Activated naive CD8-positive, alpha-beta T cell treated with anti-CD3 and anti-CD28 coated beads, Interleukin-2, amount 10 ng/mL, durations not matched to agents 7 days and 5 days (primary cell): ENCODE results near the gene TMEM82. TPM values are rescaled to one million over a fixed set of nuclear protein-coding genes. Genes with fewer than 3 reads are reported as not detected.

ENCODE experiments used
- ATAC-seq: fragments of 150-1000 bp; cut with Tn5 transposase; one replicate; pipeline ENCODE4 v1.10.0; 2021; ENCODE audit warnings: low read depth, moderate library complexity
- POLR2A ChIA-PET: fragments of 350-600 bp; sonication (Branson Sonifier 250); formaldehyde crosslinking; loops from one replicate; lab custom pipeline; 2021; ENCODE audit warnings: antibody characterized with exemption; lab: Charles Lee
- DNase-seq: peaks from one replicate; pipeline ENCODE4 v3.0.0; 2021
- H3K27ac Mint-ChIP-seq: one replicate; pipeline ENCODE4 v1.8.0; 2022; ENCODE audit warnings: mild to moderate bottlenecking, mixed read lengths
- H3K27me3 Mint-ChIP-seq: one replicate; pipeline ENCODE4 v1.8.0; 2022; ENCODE audit warnings: mild to moderate bottlenecking, moderate library complexity, mixed read lengths
- H3K36me3 Mint-ChIP-seq: one replicate; pipeline ENCODE4 v1.8.0; 2021; ENCODE audit warnings: mild to moderate bottlenecking, mixed read lengths
- H3K4me1 Mint-ChIP-seq: one replicate; pipeline ENCODE4 v1.8.0; 2021; ENCODE audit warnings: mixed read lengths
- H3K4me3 Mint-ChIP-seq: one replicate; pipeline ENCODE4 v1.8.0; 2022; ENCODE audit warnings: mild to moderate bottlenecking, moderate library complexity, mixed read lengths
- H3K9me3 Mint-ChIP-seq: one replicate; pipeline ENCODE4 v1.8.0; 2021; ENCODE audit warnings: mixed read lengths
- total RNA-seq, 2 experiments: library from RNA; stranded (reverse); gene quantifications; one replicate each; pipeline ENCODE4 v1.2.3, GENCODE V29; 2021

The TMEM82 gene
- total RNA-seq, 2 experiments from 2014 or later, result not detected

DNA sequence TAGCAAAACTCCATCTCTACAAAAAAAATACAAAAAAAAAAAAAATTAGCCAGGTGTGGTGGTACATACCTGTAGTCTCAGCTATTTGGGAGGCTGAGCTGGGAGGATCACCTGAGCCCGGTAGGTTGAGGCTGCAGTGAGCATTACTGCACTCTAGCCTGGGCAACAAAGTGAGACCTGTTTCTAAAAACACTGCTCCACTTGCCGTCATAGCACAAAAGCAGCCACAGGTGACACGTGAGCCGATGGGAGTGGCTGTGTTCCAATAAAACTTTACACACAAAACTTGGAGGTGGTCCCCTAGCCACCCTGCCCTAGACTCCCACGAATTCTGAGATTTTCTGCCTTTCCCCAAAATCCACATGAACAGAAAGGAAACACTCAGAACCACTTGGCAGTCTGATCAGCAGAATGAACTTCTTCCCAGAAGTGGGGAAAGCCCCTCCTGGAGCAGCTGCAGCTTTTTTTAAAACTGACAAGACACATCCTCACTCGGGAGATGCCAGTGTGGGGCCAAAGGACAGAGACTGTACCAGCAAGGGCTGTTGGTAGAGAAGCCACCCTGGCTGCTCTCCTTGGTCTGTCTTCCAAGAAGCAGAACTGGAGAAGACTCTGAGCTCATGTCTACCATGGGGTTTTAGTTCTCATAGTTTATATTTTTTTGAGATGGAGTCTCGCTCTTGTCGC lies 34.9 kb upstream of the TMEM82 start:
- ATAC-seq, result no peak
- H3K36me3 Mint-ChIP-seq, result peaks cover 12% of the 10 kb centered on the region
- no peaks in the 10 kb centered on the region for H3K9me3 Mint-ChIP-seq
- no peak overlapping the region for H3K4me3 Mint-ChIP-seq
- DNase-seq, result no peak
- H3K27me3 Mint-ChIP-seq, result no peaks in the 10 kb centered on the region
- POLR2A ChIA-PET, result no interaction called here
- no peak overlapping the region for H3K27ac Mint-ChIP-seq
- H3K4me1 Mint-ChIP-seq, result peaks cover 6% of the 10 kb centered on the region

DNA sequence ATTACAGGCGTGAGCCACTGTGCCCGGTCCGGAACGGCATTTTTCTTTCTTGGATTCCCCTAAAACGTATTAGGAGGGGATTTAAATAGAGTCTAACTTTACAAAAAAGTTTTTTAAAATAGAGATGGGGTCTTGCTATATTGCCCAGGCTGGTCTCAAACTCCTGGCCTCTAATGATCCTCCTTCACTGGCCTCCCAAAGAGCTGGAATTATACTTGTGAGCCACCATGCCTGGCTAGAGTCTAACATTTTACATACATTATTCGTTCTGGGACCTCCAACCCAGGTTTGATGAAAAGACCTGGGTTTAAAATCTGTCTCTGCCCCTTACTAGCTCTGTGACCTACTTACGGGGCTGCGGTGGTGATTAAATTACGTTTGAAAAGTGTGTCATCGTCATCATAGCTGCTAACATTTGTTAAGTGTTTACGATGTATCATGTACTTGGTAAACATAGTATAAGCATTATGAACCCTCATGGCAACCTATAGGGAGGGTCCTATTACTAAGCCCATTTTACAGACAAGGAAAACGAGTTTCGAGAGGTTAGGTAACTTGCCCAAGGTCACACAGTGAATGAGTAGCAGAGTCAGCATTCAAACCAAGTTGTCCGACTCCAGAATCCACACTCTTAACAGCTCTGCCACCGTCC lies 33.7 kb upstream of the TMEM82 start:
- no peak overlapping the region for H3K27ac Mint-ChIP-seq
- H3K4me1 Mint-ChIP-seq, result peaks cover 6% of the 10 kb centered on the region
- no peaks in the 10 kb centered on the region for H3K9me3 Mint-ChIP-seq
- DNase-seq, result no peak
- POLR2A ChIA-PET, result no interaction called here
- H3K27me3 Mint-ChIP-seq, result no peaks in the 10 kb centered on the region
- no peak overlapping the region for H3K4me3 Mint-ChIP-seq
- H3K36me3 Mint-ChIP-seq, result peaks cover 12% of the 10 kb centered on the region
- no peak for ATAC-seq

DNA sequence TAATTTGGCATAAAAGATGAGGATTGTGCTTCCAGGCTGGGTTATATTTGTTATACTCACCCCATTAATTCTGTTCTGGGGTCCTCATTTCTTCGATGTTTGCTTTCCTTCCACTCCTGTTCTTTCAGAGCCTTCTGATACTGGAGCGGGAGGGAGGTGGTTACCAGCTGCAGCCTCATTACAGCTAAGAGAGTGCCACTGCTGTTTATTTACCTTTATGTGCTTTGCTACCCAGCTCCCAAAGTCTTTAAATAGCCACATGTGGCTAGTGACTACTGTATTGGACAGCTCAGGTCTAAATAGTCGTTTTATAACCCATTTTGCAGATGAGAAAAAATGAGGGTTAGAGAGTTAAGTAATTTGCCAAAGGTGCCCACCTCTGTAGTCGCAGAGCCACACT lies 33.1 kb upstream of the TMEM82 start:
- H3K9me3 Mint-ChIP-seq, result no peaks in the 10 kb centered on the region
- POLR2A ChIA-PET, result interaction anchor here (0.5 kb wide), 1 partner anchor 51 kb away, joined by 3 read pairs; no protein-coding TSS in a partner anchor
- no peak for DNase-seq
- H3K36me3 Mint-ChIP-seq, result peaks cover 12% of the 10 kb centered on the region
- H3K4me1 Mint-ChIP-seq, result peaks cover 6% of the 10 kb centered on the region
- ATAC-seq, result no peak
- no peaks in the 10 kb centered on the region for H3K27me3 Mint-ChIP-seq
- H3K4me3 Mint-ChIP-seq, result no peak overlapping the region
- H3K27ac Mint-ChIP-seq, result no peak overlapping the region

DNA sequence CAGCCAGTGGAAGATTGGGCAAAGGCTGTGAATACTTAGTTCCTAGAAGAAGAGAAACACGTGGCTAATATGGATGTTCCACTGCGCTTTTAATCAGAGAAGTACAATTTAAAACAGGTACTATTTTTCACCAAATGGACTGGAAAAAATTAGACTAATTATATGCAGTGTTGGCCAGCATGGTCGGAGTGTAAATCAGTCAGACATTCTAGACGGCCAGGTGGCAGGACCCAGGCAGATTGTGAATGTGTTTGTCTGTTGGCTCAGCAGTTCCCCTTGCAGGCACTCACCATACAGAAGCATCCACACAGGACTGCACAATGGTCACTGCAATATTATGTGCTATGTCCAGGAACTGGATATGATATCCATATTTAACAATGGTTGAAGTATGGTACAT lies 30.1 kb upstream of the TMEM82 start:
- H3K27ac Mint-ChIP-seq, result no peak overlapping the region
- POLR2A ChIA-PET, result interaction anchor here (0.6 kb wide), 1 partner anchor 10 kb away, joined by 4 read pairs; no protein-coding TSS in a partner anchor

DNA sequence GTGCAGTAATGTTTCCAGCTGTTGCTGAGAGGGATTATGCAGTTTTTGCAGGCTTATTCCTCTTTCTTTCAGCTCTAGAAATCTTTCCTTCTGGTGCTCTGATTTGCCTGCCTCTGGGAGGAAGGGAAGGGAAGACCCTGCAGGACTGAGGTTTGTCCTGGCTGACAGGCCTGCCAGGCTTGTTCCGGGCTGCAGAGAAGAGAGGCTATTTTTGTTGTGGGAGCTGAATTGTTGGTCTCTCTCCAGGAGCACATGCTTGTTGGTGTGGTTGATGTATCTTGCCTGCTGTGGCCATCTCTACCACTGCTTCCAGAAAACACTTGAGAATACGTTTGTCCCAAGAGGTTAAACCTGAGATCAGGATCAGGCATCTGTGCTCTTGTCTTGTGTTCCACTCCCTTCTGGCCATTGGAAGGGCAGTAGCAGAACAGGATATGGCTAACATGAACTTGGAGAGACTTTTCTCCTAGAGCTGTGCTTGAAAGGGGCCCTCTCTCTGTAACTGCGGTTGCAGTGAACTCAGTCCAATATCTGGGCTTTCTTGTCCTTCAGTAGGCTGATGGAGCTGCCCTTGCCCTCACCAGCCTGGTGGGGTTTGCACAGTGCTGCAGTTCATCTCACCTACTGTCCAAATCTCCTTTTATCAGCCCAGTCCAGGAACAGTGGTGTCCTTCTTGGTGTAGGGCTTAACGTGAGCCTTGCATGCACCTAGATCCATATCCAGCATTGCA lies 27.7 kb upstream of the TMEM82 start:
- Mint-ChIP-seq H3K9me3 (no peaks in the 10 kb centered on the region), H3K27me3 (no peaks in the 10 kb centered on the region), H3K4me3 (no peak overlapping the region), H3K27ac (no peak overlapping the region), H3K36me3 (peaks cover 2% of the 10 kb centered on the region), H3K4me1 (peaks cover 3% of the 10 kb centered on the region)
- POLR2A ChIA-PET, result no interaction called here
- no peak for DNase-seq
- no peak for ATAC-seq

More for the DNA sequence above, 30.1 kb upstream of the TMEM82 start:
- Mint-ChIP-seq H3K36me3 (no peaks in the 10 kb centered on the region), H3K27me3 (no peaks in the 10 kb centered on the region), H3K9me3 (no peaks in the 10 kb centered on the region), H3K4me1 (peaks cover 3% of the 10 kb centered on the region), H3K4me3 (no peak overlapping the region)
- ATAC-seq, result no peak
- no peak for DNase-seq

DNA sequence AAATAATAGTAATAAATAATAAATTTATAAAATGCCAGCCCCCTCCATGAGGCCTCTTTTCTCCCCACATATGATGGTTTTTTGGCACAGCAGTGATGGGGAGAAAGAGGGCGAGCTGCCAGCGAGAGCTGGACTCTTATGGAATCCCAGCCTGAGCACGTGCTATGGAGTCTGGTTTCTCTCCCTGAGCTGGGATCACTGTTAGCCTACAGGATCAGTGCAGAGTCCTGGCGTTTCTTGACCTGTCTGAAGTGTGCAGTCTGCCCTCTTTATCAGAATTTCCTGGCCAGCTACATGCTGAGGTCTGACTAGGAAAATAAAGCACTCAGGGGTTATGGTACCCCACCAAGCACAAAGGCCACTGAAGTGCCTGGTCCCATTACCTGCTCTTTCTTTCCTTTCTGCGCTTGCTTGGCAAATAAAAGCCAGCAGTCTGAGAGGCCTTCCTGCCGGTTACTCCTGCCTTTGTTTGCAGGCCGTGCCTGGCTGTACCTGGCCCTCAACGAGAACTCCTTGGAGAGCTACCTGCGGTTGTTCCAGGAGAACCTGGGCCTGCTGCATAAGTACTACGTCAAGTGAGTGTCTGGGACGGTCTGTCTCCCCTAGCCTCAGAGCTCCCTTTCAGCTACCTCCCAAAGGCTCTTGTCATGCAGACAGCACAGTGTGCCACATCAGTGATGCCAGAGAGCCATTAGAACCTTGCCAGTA lies 24.7 kb upstream of the TMEM82 start:
- Mint-ChIP-seq H3K4me1 (no peaks in the 10 kb centered on the region), H3K36me3 (peaks cover 3% of the 10 kb centered on the region), H3K27me3 (no peaks in the 10 kb centered on the region), H3K9me3 (no peaks in the 10 kb centered on the region), H3K27ac (no peak overlapping the region), H3K4me3 (no peak overlapping the region)
- POLR2A ChIA-PET, result no interaction called here
- DNase-seq, result no peak
- no peak for ATAC-seq

DNA sequence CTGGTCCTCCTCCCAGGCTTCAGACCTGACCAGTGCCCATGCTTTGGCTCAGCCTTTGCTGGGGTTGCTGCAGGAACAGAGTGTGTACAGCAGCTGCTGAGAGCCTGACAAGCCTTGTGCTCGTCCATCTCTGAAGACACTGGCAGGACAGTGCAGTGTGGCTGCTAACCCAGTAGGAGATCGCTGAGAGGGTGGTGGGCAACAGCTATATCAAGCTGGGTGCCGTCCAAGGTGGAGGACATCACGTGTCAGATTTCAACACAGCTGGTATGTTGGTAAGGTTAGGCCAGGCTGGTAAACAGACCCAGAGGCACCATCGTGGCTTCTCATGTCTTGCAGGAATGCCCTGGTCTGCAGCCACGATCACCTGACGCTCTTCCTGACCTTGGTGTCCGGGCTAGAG lies 24.1 kb upstream of the TMEM82 start:
- no peak overlapping the region for H3K27ac Mint-ChIP-seq
- POLR2A ChIA-PET, result interaction anchor here (1.7 kb wide), 1 partner anchor 21 kb away, joined by 3 read pairs; no protein-coding TSS in a partner anchor

DNA sequence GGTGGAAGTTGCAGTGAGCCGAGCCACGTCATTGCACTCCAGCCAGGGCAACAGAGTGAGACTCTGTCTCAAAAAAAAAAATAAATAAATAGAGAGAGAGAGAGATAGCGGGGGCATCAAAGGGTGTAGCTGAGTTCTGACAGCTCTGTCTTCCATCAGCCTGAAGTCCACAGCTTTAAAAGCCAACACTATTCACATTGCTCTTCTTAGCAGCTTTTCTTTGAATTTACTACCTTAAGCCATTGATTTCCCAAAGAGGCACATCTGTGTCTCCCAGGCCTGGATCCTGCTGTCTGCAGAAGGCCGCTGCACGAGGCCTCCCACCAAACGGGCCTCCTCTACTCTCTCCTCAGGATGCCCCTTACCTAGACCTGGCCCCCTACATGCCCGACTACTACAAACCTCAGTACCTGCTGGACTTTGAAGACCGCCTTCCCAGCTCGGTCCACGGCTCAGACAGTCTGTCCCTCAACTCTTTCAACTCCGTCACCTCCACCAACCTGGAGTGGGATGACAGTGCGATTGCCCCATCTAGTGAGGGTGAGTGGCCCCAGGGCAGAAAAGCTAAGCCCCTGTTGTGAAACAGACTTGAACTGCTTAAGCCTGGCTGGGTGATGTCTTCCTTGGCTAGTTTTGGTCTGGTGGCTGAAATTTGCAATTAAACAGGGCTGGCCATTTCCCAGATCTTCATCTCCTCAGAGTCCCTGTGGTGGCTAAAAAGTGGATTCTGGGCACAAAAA lies 22.7 kb upstream of the TMEM82 start:
- H3K4me3 Mint-ChIP-seq, result no peak overlapping the region
- H3K4me1 Mint-ChIP-seq, result no peaks in the 10 kb centered on the region
- POLR2A ChIA-PET, result interaction anchor here (1.7 kb wide), 1 partner anchor 23 kb away, joined by 3 read pairs; no protein-coding TSS in a partner anchor
- no peaks in the 10 kb centered on the region for H3K9me3 Mint-ChIP-seq
- H3K27ac Mint-ChIP-seq, result no peak overlapping the region
- DNase-seq (no peak), ATAC-seq (no peak)
- H3K36me3 Mint-ChIP-seq, result peaks cover 4% of the 10 kb centered on the region
- H3K27me3 Mint-ChIP-seq, result no peaks in the 10 kb centered on the region

More for the DNA sequence above, 24.1 kb upstream of the TMEM82 start:
- Mint-ChIP-seq H3K4me1 (no peaks in the 10 kb centered on the region), H3K9me3 (no peaks in the 10 kb centered on the region), H3K36me3 (peaks cover 3% of the 10 kb centered on the region), H3K27me3 (no peaks in the 10 kb centered on the region), H3K4me3 (no peak overlapping the region)
- ATAC-seq, result no peak
- DNase-seq, result no peak

DNA sequence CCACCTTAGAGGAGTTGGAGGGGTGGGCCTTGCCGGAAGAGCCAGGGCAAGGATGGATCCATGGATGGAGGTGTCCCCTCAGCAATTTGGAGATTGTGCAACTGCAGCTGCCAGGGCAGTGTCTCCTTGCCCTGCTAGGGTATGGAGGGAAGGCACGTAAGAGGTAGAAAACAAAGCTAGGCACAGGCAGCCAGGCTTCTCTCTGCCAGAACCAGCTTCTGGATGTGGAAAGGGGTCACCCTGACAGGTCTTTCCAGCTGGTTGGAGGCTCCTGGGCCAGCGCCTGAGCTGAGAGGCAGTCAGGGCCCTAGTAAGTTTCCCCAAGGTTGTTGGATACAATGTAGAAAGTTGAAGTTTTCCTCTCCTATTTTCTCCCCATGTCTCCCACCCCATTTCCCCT lies 21.4 kb upstream of the TMEM82 start:
- Mint-ChIP-seq H3K27ac (no peak overlapping the region), H3K27me3 (no peaks in the 10 kb centered on the region), H3K4me1 (no peaks in the 10 kb centered on the region), H3K36me3 (peaks cover 6% of the 10 kb centered on the region), H3K9me3 (no peaks in the 10 kb centered on the region), H3K4me3 (no peak overlapping the region)
- ATAC-seq, result no peak
- DNase-seq, result no peak
- POLR2A ChIA-PET, result no interaction called here

DNA sequence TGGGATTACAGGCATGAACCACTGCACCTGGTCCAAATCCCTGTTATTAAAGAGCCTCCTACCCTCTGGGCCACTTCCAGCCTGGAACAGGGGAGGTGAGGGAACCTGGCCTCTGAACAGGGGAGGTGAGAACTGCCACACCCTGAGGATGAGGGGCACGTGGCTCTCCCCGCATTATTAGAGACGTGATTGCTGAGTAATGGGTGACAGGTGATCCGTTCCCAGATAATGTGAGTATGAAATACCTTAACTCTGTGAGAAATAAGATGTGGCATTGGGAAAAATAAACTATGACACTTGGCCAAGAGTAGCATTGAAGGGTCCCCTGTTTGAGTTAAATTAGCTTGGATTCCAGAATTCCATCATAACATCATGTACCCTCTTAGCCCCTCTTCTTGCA lies 19.9 kb upstream of the TMEM82 start:
- DNase-seq (no peak), ATAC-seq (no peak)
- Mint-ChIP-seq H3K27me3 (no peaks in the 10 kb centered on the region), H3K36me3 (peaks cover 7% of the 10 kb centered on the region), H3K9me3 (no peaks in the 10 kb centered on the region), H3K4me1 (no peaks in the 10 kb centered on the region), H3K27ac (no peak overlapping the region), H3K4me3 (no peak overlapping the region)
- POLR2A ChIA-PET, result no interaction called here

DNA sequence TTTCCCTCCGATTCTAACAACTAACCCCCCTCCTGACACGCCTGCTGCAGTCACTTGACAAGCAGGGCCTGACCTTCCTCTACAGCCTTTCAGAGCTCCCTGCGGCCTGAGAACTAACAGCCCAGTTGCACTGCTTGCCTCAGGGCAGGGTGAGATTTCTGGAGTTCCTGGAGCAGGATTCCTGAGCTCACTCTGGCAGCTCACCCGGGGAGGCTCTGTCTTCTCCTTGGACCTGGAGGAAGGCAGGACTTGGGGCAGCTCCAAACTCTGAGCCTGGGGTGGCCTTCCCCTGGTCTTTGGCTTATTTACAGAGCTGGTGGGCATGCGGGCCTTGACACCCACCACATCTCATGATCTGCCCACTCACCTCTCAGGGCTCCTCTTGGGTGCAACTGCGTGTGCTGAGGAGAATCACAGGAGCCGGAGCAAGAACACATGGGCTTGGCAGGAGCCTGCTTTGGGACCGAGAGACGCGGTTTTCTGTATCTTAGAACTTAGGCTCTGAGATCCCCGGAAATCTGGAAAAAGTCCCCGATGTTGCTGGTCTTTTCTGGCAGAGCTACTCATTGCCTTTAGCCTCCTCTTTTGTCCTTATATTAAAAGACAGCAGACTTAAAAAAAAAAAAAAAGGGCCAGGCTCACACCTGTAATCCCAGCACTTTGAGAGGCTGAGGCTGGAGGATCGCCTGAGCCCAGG lies 19.3 kb upstream of the TMEM82 start:
- Mint-ChIP-seq H3K4me3 (no peak overlapping the region), H3K36me3 (peaks cover 8% of the 10 kb centered on the region), H3K27ac (no peak overlapping the region), H3K9me3 (no peaks in the 10 kb centered on the region), H3K4me1 (no peaks in the 10 kb centered on the region), H3K27me3 (no peaks in the 10 kb centered on the region)
- POLR2A ChIA-PET, result interaction anchor here (0.6 kb wide), 1 partner anchor 594 kb away, joined by 4 read pairs; no protein-coding TSS in a partner anchor
- ATAC-seq (no peak), DNase-seq (no peak)

DNA sequence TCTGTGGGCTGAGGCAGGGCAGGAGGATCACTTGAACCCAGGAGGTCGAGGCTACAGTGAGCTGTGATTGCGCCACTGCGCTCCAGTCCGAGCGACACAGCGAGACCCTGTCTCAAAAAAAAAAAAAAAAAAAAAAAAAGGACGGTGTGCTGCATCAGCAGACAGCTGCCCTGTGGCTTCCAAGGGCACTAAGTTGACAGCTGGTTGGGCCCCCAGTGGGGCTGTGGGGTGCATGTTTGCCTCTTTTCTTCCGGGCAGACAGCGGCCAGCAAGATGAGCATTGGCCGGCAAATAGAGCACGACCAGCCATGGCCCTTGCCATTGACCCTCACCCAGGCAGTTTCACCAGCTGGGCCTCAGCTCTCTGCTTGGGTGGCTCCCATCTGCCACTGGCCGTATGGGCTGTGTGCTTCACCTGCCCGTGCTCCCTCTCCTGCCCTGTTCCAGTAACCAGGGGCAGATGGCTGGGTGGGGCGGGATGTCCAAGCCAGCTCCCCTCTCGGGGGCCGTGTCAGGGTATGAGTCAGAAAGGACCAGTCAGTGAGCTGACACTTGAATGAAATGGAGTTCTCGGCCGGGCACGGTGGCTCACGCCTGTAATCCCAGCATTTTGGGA lies 18.6 kb upstream of the TMEM82 start:
- POLR2A ChIA-PET, result interaction anchor here (0.6 kb wide), 1 partner anchor 595 kb away, joined by 4 read pairs; no protein-coding TSS in a partner anchor
- Mint-ChIP-seq H3K4me3 (no peak overlapping the region), H3K27me3 (no peaks in the 10 kb centered on the region), H3K9me3 (no peaks in the 10 kb centered on the region), H3K36me3 (peaks cover 6% of the 10 kb centered on the region), H3K27ac (no peak overlapping the region), H3K4me1 (no peaks in the 10 kb centered on the region)
- no peak for ATAC-seq
- no peak for DNase-seq
